ENCODE data around the gene MARK4. TPM values are rescaled to one million over a fixed set of nuclear protein-coding genes. Genes with fewer than 3 reads are reported as not detected.
"Not testable (repeated sequence)": the region's sequence is repeated elsewhere in the genome, so short reads cannot be mapped to it uniquely, and the experiment has no call there.

MARK4 gene
- total RNA-seq, 1 donor from 2014 or later: 36.6 TPM

DNA sequence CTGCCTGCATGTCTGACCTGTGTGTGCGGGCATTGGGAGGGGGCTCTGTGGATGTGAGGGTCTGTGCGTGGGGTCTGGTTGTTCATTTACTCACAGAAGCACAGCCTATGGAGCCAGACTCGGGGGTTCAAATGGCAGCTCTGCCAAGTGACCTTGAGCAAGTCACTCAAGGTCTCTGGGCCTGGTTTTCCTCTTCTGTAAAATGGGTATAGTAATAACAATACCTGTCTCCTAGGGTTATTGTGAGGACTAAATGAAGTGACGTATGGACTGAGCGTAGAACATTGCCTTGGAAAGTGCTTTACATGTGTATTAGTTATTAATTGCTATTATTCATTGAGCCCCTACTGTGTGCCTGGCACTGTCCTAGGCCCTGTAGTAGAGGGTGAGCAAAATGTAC lies 47.2 kb downstream of the MARK4 start:
- DNase-seq (ENCODE audit: low spot score): no peak
- intact Hi-C loops (cut with DNase I): no loop called here

DNA sequence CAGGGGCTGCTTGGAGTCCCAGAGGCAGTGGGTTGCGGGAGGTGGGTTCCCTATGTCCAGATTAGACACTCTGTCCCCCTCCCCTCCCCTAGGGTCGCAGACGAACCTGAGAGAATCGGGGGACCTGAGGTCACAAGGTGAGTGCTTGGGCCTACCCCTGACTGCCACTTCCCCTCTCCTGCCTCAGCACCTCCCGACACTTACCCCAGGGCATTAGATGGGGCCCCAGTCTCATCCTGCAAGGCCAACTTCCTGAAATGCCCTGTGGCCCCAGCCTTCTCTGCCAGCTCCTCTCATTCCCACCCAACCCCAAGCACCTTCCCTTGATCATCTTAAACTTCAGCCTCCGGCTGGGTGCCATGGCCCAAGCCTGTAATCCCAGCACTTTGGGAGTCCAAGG lies 48.6 kb downstream of the MARK4 start:
- intact Hi-C loops (cut with DNase I): no loop called here

DNA sequence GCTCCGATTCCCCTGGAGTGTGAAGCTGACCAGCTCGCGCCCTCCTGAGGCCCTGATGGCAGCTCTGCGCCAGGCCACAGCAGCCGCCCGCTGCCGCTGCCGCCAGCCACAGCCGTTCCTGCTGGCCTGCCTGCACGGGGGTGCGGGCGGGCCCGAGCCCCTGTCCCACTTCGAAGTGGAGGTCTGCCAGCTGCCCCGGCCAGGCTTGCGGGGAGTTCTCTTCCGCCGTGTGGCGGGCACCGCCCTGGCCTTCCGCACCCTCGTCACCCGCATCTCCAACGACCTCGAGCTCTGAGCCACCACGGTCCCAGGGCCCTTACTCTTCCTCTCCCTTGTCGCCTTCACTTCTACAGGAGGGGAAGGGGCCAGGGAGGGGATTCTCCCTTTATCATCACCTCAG lies 51.3 kb downstream of the MARK4 start:
- intact Hi-C loops (cut with DNase I): no loop called here
- no peak for DNase-seq (ENCODE audit: low spot score)

More for the DNA sequence above, 48.6 kb downstream of the MARK4 start:
- no peak for DNase-seq (ENCODE audit: low spot score)

DNA sequence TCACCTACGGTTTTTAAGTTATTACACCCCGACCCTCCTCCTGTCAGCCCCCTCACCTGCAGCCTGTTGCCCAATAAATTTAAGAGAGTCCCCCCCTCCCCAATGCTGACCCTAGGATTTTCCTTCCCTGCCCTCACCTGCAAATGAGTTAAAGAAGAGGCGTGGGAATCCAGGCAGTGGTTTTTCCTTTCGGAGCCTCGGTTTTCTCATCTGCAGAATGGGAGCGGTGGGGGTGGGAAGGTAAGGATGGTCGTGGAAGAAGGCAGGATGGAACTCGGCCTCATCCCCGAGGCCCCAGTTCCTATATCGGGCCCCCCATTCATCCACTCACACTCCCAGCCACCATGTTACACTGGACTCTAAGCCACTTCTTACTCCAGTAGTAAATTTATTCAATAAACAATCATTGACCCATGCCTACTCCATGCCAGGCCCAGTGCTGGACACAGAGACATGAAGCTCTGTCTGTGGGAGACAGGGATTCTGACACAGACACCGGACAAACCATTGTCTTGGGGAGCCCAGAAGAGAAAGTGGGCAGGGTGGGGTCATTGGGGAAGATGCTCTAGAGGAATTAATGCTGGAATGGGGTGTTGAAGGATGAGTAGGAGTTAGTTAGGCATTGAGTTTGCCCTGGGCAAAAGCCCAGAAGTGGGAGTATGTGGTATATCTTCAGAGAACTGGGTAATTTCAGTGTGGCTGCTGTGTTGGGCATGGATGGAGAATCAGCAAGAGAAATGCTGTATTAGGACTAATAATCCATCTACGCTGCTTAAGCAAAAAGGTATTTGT lies 52.4 kb downstream of the MARK4 start:
- DNase-seq (ENCODE audit: low spot score): no peak
- intact Hi-C loops (cut with DNase I): no loop called here

DNA sequence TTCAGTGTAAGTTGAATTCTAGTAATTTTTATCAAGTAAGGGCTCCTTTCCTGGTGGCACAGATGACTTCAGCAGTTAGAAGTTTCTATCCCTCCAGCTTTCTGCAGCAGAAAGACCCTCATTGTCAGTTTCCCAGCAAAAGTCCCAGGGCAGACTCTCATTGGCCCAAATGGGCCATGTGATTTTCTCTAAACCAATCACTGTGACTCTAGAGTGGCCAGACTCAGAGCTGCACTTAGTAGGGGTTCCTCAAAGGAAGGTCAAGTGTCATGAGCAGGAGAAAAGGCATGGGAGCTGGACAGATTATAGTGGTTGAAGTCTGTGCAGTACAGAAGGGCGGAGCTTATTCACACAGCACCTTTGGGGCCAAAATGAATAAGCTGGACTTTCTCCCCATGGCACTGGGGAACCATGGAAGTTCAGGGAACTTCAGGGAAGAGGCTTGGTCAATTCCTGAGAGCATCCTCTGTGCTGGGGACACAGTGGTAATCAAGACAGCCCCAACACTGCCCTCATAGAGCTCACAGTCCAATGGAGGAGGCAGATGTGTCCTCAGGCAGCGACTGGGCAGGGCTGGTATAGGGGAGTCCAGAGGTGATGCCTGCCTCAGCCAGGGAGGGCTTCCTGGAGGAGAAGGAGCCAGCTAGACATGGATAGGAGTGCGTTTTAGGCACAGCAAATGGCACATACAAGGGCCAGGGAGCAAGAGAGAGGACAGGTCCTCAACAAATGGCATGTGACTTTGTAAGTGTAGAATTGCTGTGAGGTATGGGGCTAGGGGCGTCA lies 53.3 kb downstream of the MARK4 start:
- DNase-seq (ENCODE audit: low spot score): no peak
- intact Hi-C loops (cut with DNase I): no loop called here

DNA sequence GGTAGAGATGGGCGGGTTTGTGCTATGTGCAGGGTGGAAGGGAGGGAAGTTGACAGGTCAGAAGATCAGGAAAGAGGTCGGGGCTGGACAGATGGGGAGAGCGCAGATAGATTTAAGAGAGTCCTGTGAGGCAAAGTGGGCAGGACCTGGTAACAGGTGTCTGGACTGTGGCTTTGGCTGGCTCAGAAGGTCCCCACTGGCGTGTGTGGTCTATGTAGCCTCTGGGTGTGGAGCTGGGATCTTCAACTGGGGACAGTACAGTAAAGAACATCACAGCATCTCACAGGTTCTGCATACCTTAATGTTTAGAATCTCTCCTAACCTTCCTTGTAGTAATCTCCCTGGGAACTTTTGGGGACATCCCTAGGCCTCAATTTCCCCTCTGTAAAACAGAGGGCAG lies 53.9 kb downstream of the MARK4 start:
- no peak for DNase-seq (ENCODE audit: low spot score)
- intact Hi-C loops (cut with DNase I): no loop called here

DNA sequence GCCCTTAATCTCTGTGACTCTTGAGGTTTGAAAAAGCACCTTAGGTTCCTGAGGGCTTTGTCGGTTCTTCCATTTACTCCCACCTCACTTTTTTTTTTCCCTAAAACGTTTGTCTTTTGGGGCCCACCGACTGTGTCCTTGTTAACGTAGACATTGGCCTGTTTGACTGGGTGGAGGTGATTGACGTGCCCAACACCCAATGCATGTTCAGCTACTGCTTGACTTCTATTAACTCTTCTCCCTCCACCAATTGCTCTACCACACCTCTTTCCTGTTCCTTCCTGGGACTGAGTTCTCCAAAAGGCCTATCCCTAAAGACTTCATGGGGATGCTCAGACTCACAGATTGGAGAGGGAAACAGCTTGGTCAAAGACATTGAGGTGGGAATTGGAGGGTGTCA lies 54.4 kb downstream of the MARK4 start:
- intact Hi-C loops (cut with DNase I): no loop called here
- no peak for DNase-seq (ENCODE audit: low spot score)

DNA sequence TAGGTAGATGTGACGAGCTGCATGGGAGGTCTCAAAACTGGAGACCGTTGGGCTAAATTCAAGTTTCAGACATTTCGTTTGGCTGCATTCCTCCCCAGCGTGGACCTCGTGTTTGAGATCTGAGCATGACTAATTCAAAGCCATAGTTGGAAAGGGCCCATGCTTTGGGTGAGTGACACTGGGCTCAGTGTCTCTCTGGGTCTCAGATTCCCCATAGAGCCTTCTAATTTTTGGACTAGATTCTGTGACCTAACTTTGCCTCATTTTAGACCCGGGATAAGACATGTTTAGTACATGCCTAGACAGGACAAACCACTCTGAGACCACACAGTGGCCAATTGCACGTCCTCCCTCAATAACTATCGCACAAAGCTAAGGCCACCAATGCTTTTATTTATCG lies 55.0 kb downstream of the MARK4 start:
- no peak for DNase-seq (ENCODE audit: low spot score)
- intact Hi-C loops (cut with DNase I): no loop called here

DNA sequence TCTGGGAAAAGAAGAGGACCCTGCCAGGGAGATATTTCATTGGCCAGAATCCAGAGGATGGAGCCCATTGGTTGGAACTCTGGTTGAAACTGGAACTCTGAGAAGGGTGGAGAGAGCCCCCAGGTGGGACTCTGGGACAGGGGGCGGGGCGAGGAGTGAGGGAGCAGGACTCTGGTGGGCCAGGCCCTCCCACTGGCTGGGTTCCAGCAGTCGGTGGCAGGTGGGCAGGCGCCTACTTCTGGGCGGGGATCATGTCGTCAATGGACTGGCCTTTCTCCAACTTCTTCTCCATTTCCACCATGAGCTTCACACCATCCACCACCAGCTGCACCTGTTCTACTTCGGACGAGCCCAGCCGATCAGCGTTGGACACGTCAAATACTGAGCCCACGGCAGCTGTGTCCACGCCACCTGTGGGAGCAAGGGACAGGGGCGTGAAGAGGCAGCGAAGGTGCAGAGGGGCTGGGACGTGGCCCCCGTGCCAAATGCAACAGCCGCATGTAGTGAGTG lies 55.5 kb downstream of the MARK4 start:
- DNase-seq (ENCODE audit: low spot score): no peak

DNA sequence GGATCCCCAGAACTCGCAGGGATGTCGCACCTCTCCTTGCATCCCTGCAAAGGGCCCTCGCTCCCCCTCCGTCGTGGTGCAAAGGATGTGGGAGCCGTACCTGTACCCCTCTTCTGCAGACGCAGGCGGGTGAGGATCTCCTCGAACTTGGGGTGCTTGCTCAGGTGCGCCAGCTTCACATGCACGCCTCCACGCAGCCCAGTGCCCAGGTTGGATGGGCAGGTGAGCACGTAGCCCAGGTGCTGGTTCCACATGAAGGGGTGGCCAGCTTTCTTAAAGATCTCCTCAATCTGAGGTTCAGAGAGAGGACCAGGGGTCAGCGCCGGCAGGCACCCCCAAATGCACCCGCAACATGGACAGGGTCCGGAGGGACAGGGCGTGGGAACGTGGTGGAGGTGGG lies 56.3 kb downstream of the MARK4 start:
- intact Hi-C loops (cut with DNase I): no loop called here
- no peak for DNase-seq (ENCODE audit: low spot score)

More for the DNA sequence above, 55.5 kb downstream of the MARK4 start:
- intact Hi-C loops (cut with DNase I): no loop called here

DNA sequence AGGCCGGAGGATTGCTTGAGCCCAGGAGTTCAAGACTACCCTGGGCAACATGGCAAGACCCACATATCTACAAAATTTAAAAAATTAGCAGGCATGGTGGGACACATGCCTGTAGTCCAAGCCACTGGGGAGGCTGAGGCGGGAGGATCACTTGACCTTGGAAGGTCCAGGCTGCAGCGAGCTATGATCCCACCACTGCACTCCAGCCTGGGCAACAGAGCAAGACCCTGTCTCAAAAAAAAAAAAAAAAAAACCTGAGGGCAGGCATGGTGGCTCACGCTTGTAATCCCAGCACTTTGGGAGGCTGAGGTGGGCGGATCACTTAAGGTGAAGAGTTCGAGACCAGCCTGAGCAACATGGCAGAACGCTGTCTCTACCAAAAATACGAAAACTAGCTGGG lies 58.3 kb downstream of the MARK4 start:
- intact Hi-C loops (cut with DNase I); DNase-seq (ENCODE audit: low spot score): not testable (repeated sequence)

DNA sequence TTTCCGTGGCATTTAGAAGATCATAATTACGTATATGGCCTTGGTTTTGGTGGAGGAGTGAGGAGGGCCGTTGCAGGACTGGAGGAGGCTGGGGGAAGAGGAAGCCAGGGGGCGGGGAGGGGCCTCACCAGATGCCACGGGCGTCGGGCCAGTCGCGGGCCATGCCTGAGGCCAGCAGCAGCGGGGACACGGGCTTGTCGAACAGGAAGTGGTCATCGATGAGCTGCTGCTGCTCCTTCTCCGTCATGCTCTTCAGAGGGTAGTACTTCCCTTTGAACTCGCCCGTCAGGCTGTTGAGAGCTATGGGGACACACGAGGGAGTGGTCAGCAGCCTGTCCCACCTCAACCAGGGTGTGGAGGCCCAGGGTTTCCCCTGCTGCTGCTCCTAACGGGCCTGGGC lies 60.5 kb downstream of the MARK4 start:
- intact Hi-C loops (cut with DNase I): no loop called here
- no peak for DNase-seq (ENCODE audit: low spot score)

DNA sequence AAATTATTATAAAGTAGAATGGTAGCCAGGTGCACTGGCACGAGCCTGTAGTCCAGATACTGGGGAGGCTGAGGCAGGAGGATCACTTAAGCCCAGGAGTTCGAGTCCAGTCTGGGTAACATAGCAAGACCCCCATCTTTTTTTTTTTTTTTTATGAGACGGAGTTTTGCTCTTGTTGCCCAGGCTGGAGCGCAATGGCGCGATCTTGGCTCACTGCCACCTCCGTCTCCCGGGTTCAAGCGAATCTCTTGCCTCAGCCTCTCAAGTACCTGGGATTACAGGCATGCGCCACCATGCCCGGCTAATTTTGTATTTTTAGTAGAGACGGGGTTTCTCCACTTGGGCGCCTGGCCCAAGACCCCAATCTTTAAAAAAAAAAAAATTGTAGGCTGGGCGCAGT lies 61.2 kb downstream of the MARK4 start:
- intact Hi-C loops (cut with DNase I); DNase-seq (ENCODE audit: low spot score): not testable (repeated sequence)

DNA sequence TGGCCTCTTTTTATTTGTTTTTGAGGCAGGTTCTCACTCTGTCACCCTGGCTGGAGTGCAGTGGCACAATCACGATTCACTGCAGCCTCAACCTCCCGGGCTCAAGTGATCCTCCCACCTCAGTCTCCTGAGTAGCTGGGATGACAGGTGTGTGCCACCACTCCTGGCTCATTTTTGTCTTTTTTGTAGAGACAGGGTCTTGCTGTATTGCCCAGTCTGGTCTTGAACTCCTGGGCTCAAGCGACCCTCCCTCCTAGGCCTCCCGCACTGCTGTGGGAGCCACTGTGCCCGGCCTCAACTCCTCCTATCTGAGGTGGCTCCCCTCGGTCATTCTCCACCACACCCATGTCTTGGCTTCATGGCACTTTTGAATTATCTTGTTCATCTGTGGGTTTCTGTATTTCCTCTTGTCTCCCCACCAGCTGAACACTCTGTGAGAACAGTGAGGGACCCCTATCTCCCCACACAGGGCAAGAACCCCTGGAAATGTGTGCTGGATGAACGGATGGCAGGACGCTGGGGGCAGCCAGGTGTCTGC lies 63.7 kb downstream of the MARK4 start:
- intact Hi-C loops (cut with DNase I): no loop called here
- DNase-seq (ENCODE audit: low spot score): no peak

DNA sequence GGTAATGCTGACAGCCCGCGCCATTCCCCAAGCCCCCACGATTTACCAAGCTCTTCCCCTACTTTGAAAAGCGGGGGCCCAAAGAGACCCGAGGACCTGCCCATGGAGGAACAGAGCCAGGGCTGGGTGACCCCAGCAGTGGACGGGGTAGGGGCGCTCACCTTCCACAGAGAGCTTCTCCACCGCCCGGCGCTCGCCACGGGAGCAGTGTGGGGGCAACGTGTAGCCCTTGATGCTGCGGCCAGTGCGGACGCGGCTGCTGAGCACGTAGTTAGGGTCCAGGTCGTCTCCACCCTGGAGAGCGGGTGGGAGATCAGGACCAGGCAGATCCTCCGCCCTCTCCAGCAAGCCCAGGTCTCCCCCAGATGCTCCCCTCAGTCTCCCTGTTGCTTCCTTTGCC lies 64.2 kb downstream of the MARK4 start:
- DNase-seq (ENCODE audit: low spot score): no peak
- intact Hi-C loops (cut with DNase I): no loop called here

DNA sequence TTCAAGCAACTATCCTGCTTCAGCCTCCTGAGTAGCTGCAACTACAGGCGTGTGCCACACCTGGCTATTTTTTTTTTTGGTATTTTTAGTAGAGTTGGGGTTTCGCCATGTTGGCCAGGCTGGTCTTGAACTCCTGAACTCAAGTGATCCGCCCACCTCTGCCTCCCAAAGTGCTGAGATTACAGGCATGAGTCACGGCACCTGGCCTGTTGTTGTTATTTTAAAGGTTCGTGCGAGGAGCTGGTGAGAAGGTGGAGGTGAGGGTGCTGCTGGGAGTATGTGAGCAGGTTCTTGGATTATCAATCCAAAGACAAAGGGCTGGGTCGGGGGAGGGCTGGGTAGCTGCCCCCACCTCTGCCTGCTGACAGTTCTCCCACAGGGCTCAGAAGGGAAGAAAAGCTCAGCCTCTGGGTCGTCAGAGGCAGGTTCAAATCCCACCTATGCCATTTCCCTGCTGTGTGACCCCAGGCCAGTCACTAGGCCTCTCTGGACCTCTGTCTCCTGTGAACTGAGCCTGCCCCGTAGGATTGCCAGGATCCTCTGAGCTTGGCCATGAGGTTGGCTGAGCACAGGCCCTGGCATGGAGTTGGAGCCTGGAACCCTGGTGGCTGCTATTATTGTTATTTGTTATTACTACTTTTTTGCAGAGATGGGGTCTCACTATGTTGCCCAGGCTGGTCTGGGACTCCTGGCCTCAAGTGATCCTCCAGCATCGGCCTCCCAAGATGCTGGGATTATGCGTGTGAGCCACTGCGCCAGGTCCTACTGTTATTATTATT lies 70.1 kb downstream of the MARK4 start:
- DNase-seq (ENCODE audit: low spot score): no peak
- intact Hi-C loops (cut with DNase I): no loop called here

DNA sequence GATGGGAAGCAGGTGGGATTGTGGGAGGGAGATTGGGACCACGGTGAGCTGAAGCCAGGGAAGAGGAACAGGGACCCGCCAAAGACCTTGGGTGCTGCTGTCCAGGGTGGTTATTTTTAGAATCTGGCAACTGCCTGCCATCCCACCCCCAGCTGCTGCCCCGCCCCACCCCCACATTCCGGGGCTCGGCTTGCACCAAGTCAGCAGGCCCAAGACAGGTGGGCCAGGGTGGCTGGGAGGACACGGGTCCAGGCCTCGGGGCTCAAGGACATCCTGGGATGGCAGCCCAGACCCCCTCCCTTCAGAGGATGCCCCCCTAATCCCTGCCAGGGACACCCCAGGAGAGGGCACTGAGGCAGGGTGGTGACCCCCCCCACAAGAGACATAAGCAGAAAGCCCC lies 70.8 kb downstream of the MARK4 start:
- DNase-seq (ENCODE audit: low spot score): peak; percentile 83
- intact Hi-C loops (cut with DNase I): loop anchor here (2.0 kb wide), 1 partner anchor 27 kb away; no protein-coding TSS in a partner anchor

DNA sequence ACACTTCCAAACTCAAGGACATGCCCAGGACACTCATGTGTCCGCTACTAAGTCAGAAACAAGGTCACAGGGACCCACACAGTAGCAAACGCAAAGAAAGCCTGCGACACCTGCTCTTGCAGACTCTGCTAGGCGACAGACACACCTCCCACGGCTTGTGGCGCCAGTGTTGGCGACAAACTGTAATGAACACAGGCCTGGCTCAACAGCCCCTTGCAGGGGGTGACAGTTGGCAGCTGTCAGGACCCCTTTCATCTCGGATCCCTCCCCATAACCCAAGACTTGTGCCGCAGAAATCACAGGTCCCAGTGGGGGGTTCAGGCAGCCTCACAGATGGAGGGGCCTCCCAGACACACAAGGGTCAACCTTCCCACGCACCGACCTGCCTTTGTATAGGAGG lies 71.2 kb downstream of the MARK4 start:
- intact Hi-C loops (cut with DNase I): loop anchor here (2.0 kb wide), 1 partner anchor 28 kb away; no protein-coding TSS in a partner anchor
- DNase-seq (ENCODE audit: low spot score): no peak

DNA sequence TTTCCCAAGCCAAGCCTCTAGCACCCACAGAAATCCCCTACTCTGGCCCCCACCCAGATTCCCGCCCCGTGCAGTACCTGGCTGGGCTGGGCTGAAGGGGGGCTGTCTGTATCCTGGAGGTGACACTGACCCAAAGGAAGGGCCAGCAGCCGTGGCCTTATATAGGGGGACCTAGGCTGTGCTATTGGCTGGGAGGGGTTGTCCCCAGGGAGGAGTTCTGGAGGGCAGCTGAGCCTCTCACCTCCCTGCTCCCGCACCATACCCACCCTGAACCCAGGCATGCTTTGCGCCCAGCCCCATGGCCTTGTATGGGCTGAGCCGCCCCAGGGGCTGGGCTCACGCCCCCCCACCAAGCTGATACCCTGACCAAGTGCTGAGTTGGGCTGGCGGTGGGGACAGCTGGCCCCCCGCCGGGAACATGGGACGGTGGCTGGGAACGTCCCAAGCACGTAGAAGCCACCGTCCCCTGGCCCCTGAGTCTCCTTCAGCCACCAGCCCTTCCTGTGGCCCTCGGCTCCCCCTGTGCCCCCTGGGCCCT lies 71.7 kb downstream of the MARK4 start, which contains the start of gene CKM:
CKM (minus strand) TSS at position 132 of the 538 bp plus-strand sequence. CDS start 3,162 bp downstream, outside the sequence.
- intact Hi-C loops (cut with DNase I): loop anchor here (2.0 kb wide), 1 partner anchor 28 kb away; no protein-coding TSS in a partner anchor
- peak; percentile 85 for DNase-seq (ENCODE audit: low spot score)
